HepG2 (cell line): ENCODE results near the gene ZNF503. TPM values are rescaled to one million over a fixed set of nuclear protein-coding genes. Genes with fewer than 3 reads are reported as not detected.

Source experiments
- ATF7-NPFF ChIP-seq: sonication (generic); formaldehyde crosslinking; IDR thresholded peaks from 2 replicates; pipeline ENCODE4 v1.8.1; 2023; ENCODE audit warnings: mild to moderate bottlenecking, low read depth, missing genetic modification reagents, moderate library complexity
- HNRNPLL ChIP-seq: fragments of 200-400 bp; formaldehyde crosslinking; IDR thresholded peaks from 2 replicates; pipeline ENCODE4 v1.6.1; 2017; ENCODE audit warnings: mild to moderate bottlenecking, low read depth, low read length; ENCODE audit not compliant: poor library complexity, severe bottlenecking
- ISX ChIP-seq: sonication (generic); formaldehyde crosslinking; conservative IDR thresholded peaks from 2 replicates; pipeline ENCODE4 v1.5.0; 2020; ENCODE audit warnings: missing genetic modification reagents
- LCORL ChIP-seq, 2 experiments: fragments of 450-650 bp in 1 of 2; sonication (generic) in 1 of 2; formaldehyde crosslinking in 1 of 2; IDR thresholded peaks; 2 replicates each; pipeline versions ENCODE4 v1.5.0 to v1.6.1; 2017 to 2020; ENCODE audit warnings: antibody characterized with exemption in 1 of 2, missing genetic modification reagents in 1 of 2
- NCOA2 ChIP-seq: sonication (generic); formaldehyde crosslinking; IDR thresholded peaks from 2 replicates; pipeline ENCODE4 v1.8.0; 2022; ENCODE audit warnings: inconsistent platforms
- NFRKB ChIP-seq: fragments of 450-650 bp; IDR thresholded peaks from 2 replicates; pipeline ENCODE4 v1.6.1; 2017
- NONO ChIP-seq, 2 experiments: fragments of 450-650 bp in 1 of 2; sonication (generic) in 1 of 2; formaldehyde crosslinking in 1 of 2; IDR thresholded peaks in 1 of 2; conservative IDR thresholded peaks in 1 of 2; 2 replicates each; pipeline versions ENCODE4 v1.6.1 to v1.8.0; 2017 to 2022; ENCODE audit warnings: mild to moderate bottlenecking in 1 of 2, missing genetic modification reagents in 1 of 2, moderate library complexity in 1 of 2
- RAD21 ChIP-seq: fragments of 450-650 bp; formaldehyde crosslinking; IDR thresholded peaks from 2 replicates; pipeline ENCODE4 v1.5.0; 2020; ENCODE audit warnings: mild to moderate bottlenecking
- SALL1 ChIP-seq: sonication (generic); formaldehyde crosslinking; IDR thresholded peaks from 2 replicates; pipeline ENCODE4 v1.8.0; 2022; ENCODE audit warnings: mild to moderate bottlenecking, missing genetic modification reagents
- SPEN ChIP-seq: sonication (generic); formaldehyde crosslinking; IDR thresholded peaks from 2 replicates; pipeline ENCODE4 v1.5.1; 2020; ENCODE audit warnings: low read depth, mild to moderate bottlenecking, missing genetic modification reagents
- TAF1 ChIP-seq: sonication (generic); formaldehyde crosslinking; IDR thresholded peaks from 2 replicates; pipeline ENCODE4 v1.4.0; 2020; ENCODE audit warnings: missing genetic modification reagents
- YEATS2 ChIP-seq: sonication (generic); formaldehyde crosslinking; IDR thresholded peaks from 2 replicates; pipeline ENCODE4 v1.4.0; 2020; ENCODE audit warnings: missing genetic modification reagents, borderline replicate concordance
- ZBTB10 ChIP-seq: sonication (generic); formaldehyde crosslinking; IDR thresholded peaks from 2 replicates; pipeline ENCODE4 v1.4.0; 2020; ENCODE audit warnings: missing genetic modification reagents, borderline replicate concordance
- ZFY ChIP-seq: sonication (generic); formaldehyde crosslinking; IDR thresholded peaks from 2 replicates; pipeline ENCODE4 v1.4.0; 2020; ENCODE audit warnings: missing genetic modification reagents
- ZNF556 ChIP-seq: sonication (generic); formaldehyde crosslinking; IDR thresholded peaks from 2 replicates; pipeline ENCODE4 v1.4.0; 2020; ENCODE audit warnings: mild to moderate bottlenecking, missing genetic modification reagents, borderline replicate concordance
- ZNF572 ChIP-seq: sonication (generic); formaldehyde crosslinking; IDR thresholded peaks from 2 replicates; pipeline ENCODE4 v1.5.1; 2020; ENCODE audit warnings: mild to moderate bottlenecking, missing genetic modification reagents
- ZNF691 ChIP-seq: sonication (generic); formaldehyde crosslinking; IDR thresholded peaks from 2 replicates; pipeline ENCODE4 v1.4.0; 2020; ENCODE audit warnings: missing genetic modification reagents, low read depth, mild to moderate bottlenecking, borderline replicate concordance
- ZSCAN31 ChIP-seq: sonication (generic); formaldehyde crosslinking; IDR thresholded peaks from 2 replicates; pipeline ENCODE4 v1.5.0; 2020; ENCODE audit warnings: low read depth, mild to moderate bottlenecking, missing genetic modification reagents
- polyA plus RNA-seq, 8 experiments: library from polyadenylated mRNA; depleted of rRNA in 3 of 8; stranded (reverse) in 7 of 8; unstranded in 1 of 8; fragments of >200 nt; fragmentation: Illumina TruSeq in 4 of 8; extraction: Trizol in 4 of 8; gene quantifications; 2 replicates each; pipeline versions ENCODE4 v1.2.1 to v1.2.3, GENCODE V29; 2011 to 2016; ENCODE audit warnings: low read depth in 4 of 8, missing spikeins in 1 of 8, mixed read lengths in 1 of 8; ENCODE audit not compliant: insufficient read depth in 1 of 8
- total RNA-seq, 5 experiments: library from RNA; depleted of rRNA; stranded (reverse); fragments of >200 nt; fragmentation: Illumina TruSeq; extraction: Trizol; gene quantifications; 2 replicates each; pipeline ENCODE4 v1.2.3, GENCODE V29; 2016; ENCODE audit warnings: low read depth in 1 of 5
- TF ChIP-seq, protein P1 (sequence below): sonication (generic); formaldehyde crosslinking; IDR thresholded peaks from 2 replicates; pipeline ENCODE4 v1.9.0; 2021; ENCODE audit warnings: missing genetic modification reagents, mild to moderate bottlenecking, borderline replicate concordance
- TF ChIP-seq, protein P2 (sequence below): sonication (generic); formaldehyde crosslinking; IDR thresholded peaks from 2 replicates; pipeline ENCODE4 v1.5.0; 2020; ENCODE audit warnings: missing genetic modification reagents

Gene ZNF503
- total and polyA plus RNA-seq, 2 of the 13 experiments (the other 11 are each of a cell fraction or from before 2014, with no cell fraction given): 2.7 to 8.3 TPM

- TF ChIP-seq ZNF691 (CRISPR knock-in tag) (0 out of 2 replicates have a peak, but pooled peaks have one; percentile 21), RAD21 (peak; percentile 66; the same call in 1 of the 2 replicates), ATF7-NPFF (CRISPR knock-in tag) (peak; percentile 18; the same call in 1 of the 2 replicates), HNRNPLL (peak; percentile 67), NCOA2 (CRISPR knock-in tag) (peak; percentile 81), ZNF572 (CRISPR knock-in tag) (no peak), ZNF556 (CRISPR knock-in tag) (peak; percentile 17; the same call in 1 of the 2 replicates), ISX (CRISPR knock-in tag) (0 out of 2 replicates have a peak, but pooled peaks have one; percentile 21), NFRKB (no peak), NONO (IDR thresholded peaks at IDR 0.05) (no peak), NONO (CRISPR knock-in tag; conservative IDR thresholded peaks at IDR 0.05) (peak; percentile 48; the same call in 1 of the 2 replicates), ZBTB10 (CRISPR knock-in tag) (peak; percentile 81; the same call in 1 of the 2 replicates), LCORL (IDR thresholded peaks at IDR 0.05) (no peak), LCORL (CRISPR knock-in tag; IDR thresholded peaks at IDR 0.05) (peak; percentile 82), ZSCAN31 (CRISPR knock-in tag) (0 out of 2 replicates have a peak, but pooled peaks have one; percentile 19), TAF1 (CRISPR knock-in tag) (peak; percentile 43), ZFY (CRISPR knock-in tag) (peak; percentile 76; the same call in 1 of the 2 replicates), SPEN (CRISPR knock-in tag) (no peak; the same call in 1 of the 2 replicates), SALL1 (CRISPR knock-in tag) (peak; percentile 51; the same call in 1 of the 2 replicates), YEATS2 (0 out of 2 replicates have a peak, but pooled peaks have one; percentile 17)
- TF ChIP-seq, protein P1, sequence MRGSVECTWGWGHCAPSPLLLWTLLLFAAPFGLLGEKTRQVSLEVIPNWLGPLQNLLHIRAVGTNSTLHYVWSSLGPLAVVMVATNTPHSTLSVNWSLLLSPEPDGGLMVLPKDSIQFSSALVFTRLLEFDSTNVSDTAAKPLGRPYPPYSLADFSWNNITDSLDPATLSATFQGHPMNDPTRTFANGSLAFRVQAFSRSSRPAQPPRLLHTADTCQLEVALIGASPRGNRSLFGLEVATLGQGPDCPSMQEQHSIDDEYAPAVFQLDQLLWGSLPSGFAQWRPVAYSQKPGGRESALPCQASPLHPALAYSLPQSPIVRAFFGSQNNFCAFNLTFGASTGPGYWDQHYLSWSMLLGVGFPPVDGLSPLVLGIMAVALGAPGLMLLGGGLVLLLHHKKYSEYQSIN (CRISPR knock-in tag): no peak
- TF ChIP-seq, protein P2, sequence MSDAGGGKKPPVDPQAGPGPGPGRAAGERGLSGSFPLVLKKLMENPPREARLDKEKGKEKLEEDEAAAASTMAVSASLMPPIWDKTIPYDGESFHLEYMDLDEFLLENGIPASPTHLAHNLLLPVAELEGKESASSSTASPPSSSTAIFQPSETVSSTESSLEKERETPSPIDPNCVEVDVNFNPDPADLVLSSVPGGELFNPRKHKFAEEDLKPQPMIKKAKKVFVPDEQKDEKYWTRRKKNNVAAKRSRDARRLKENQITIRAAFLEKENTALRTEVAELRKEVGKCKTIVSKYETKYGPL (CRISPR knock-in tag): peak; percentile 94
Observed at GRCh38 chr10:75431180-75432111, 29.9 kb upstream of the ZNF503 start, which contains the start of gene LRMDA (continued).
